GM10847 (cell line): Measurements from ENCODE around the gene CTTNBP2.

ENCODE experiments used
- POLR2A ChIP-seq: IDR thresholded peaks from 2 replicates; pipeline ENCODE4 v1.6.1; 2011; ENCODE audit not compliant: insufficient read length; ENCODE audit errors: extremely low read depth

Gene CTTNBP2

GRCh38 chr7:117717357-117717756 is 155.9 kb downstream of the CTTNBP2 start:
- no peak for TF ChIP-seq POLR2A

GRCh38 chr7:117716707-117717299 is 156.4 kb downstream of the CTTNBP2 start:
- no peak for TF ChIP-seq POLR2A

GRCh38 chr7:117715784-117716445 is 157.3 kb downstream of the CTTNBP2 start:
- no peak for TF ChIP-seq POLR2A

- no peak for TF ChIP-seq POLR2A
These were observed 161.7 kb downstream of the CTTNBP2 start for GRCh38 chr7:117711556-117711955.

GRCh38 chr7:117707080-117707479 is 166.2 kb downstream of the CTTNBP2 start:
- no peak for TF ChIP-seq POLR2A

- no peak for TF ChIP-seq POLR2A
These were observed 167.0 kb downstream of the CTTNBP2 start for GRCh38 chr7:117706210-117706609.

- no peak for TF ChIP-seq POLR2A
These were observed 167.6 kb downstream of the CTTNBP2 start for GRCh38 chr7:117705630-117706029.

GRCh38 chr7:117704063-117704462 is 169.2 kb downstream of the CTTNBP2 start:
- no peak for TF ChIP-seq POLR2A

GRCh38 chr7:117698018-117698417 is 175.2 kb downstream of the CTTNBP2 start:
- no peak for TF ChIP-seq POLR2A

GRCh38 chr7:117692338-117692737 is 180.9 kb downstream of the CTTNBP2 start:
- no peak for TF ChIP-seq POLR2A

GRCh38 chr7:117690147-117690546 is 183.1 kb downstream of the CTTNBP2 start:
- no peak for TF ChIP-seq POLR2A

GRCh38 chr7:117689406-117689805 is 183.8 kb downstream of the CTTNBP2 start:
- no peak for TF ChIP-seq POLR2A

GRCh38 chr7:117688126-117688525 is 185.1 kb downstream of the CTTNBP2 start:
- TF ChIP-seq POLR2A, result no peak

GRCh38 chr7:117686311-117686935 is 186.8 kb downstream of the CTTNBP2 start:
- no peak for TF ChIP-seq POLR2A

- TF ChIP-seq POLR2A, result no peak
These were observed 187.4 kb downstream of the CTTNBP2 start for GRCh38 chr7:117685795-117686194.

- TF ChIP-seq POLR2A, result no peak
These were observed 189.6 kb downstream of the CTTNBP2 start for GRCh38 chr7:117683430-117684175.
